H1 (cell line): ENCODE results near the gene HDDC3. TPM values are rescaled to one million over a fixed set of nuclear protein-coding genes. Genes with fewer than 3 reads are reported as not detected.

Experiments used
- SP1 ChIP-seq: IDR thresholded peaks from 2 replicates; pipeline ENCODE4 v1.6.1; 2011; ENCODE audit warnings: low read depth, low read length
- SP4 ChIP-seq: IDR thresholded peaks from 2 replicates; pipeline ENCODE4 v1.6.1; 2012; ENCODE audit warnings: low read length, inconsistent platforms
- polyA plus RNA-seq, 7 experiments: library from polyadenylated mRNA; depleted of rRNA in 3 of 7; stranded (reverse) in 5 of 7; unstranded in 2 of 7; fragments of >200 nt in 5 of 7; fragments of 200-250 nt in 2 of 7; gene quantifications; 1 replicate in 5 of 7; 2 replicates in 1 of 7; 4 replicates in 1 of 7; pipeline versions ENCODE4 v1.2.1 to v1.2.3, GENCODE V29; 2011 to 2013; ENCODE audit warnings: missing spikeins in 2 of 7, mixed read lengths in 2 of 7
- total RNA-seq: library from RNA; stranded (reverse); fragmentation: NEBNext Ultra II Directional; extraction: Animal tissue kit (Norgen Biotek cat#: 25700); gene quantifications from 2 replicates; pipeline ENCODE4 v1.2.1, GENCODE V29; 2021
- TF ChIP-seq, protein P1 (sequence below), 3 experiments: IDR thresholded peaks; 1 replicate in 2 of 3; 2 replicates in 1 of 3; pipeline versions ENCODE4 v1.5.1 to v1.6.1; 2011; ENCODE audit warnings: low read length in 3 of 3, mild to moderate bottlenecking in 3 of 3, inconsistent platforms in 2 of 3, low read depth in 1 of 3, moderate library complexity in 1 of 3; ENCODE audit not compliant: insufficient read depth in 1 of 3; ENCODE audit errors: control extremely low read depth in 1 of 3

HDDC3 gene
- total and polyA plus RNA-seq, 2 of the 8 experiments (the other 6 are each of a cell fraction or from before 2014, with no cell fraction given) = 16.3 to 16.5 TPM

- TF ChIP-seq, protein P1, sequence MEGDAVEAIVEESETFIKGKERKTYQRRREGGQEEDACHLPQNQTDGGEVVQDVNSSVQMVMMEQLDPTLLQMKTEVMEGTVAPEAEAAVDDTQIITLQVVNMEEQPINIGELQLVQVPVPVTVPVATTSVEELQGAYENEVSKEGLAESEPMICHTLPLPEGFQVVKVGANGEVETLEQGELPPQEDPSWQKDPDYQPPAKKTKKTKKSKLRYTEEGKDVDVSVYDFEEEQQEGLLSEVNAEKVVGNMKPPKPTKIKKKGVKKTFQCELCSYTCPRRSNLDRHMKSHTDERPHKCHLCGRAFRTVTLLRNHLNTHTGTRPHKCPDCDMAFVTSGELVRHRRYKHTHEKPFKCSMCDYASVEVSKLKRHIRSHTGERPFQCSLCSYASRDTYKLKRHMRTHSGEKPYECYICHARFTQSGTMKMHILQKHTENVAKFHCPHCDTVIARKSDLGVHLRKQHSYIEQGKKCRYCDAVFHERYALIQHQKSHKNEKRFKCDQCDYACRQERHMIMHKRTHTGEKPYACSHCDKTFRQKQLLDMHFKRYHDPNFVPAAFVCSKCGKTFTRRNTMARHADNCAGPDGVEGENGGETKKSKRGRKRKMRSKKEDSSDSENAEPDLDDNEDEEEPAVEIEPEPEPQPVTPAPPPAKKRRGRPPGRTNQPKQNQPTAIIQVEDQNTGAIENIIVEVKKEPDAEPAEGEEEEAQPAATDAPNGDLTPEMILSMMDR (IDR thresholded peaks at IDR 0.05; ENCODE audit: control extremely low read depth in 1 of 3, insufficient read depth in 1 of 3, low read depth in 1 of 3, low read length in 3 of 3) = no peak
- TF ChIP-seq SP1 (no peak), SP4 (no peak)
Observed at GRCh38 chr15:90942354-90943120, 10.2 kb upstream of the HDDC3 start (continued).
